ENCODE data around the gene MYLIP. TPM values are rescaled to one million over a fixed set of nuclear protein-coding genes. Genes with fewer than 3 reads are reported as not detected.

Gene MYLIP
- polyA plus RNA-seq, 3 donors = 19.9 to 84.0 (median 28.0) TPM

DNA sequence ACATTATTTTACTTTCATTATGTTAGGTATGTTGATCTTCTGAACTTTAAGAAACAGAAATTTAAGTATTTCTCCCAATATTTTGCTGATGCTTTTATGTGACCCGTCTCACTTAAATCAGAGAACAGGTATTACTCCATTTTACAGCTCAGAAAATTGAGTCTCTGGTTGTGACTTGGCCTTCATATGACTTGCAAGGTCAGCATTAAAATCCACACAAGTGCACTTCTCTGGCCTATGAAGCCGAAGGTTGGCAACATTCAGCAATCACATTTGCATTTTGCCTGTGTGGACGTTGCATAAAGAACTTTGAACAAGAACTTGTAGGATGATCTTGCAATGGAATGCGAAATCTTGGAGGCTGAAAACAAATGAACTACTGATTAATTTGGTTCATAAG is 10.1 kb upstream of the MYLIP start:
- TF ChIP-seq, protein P1, sequence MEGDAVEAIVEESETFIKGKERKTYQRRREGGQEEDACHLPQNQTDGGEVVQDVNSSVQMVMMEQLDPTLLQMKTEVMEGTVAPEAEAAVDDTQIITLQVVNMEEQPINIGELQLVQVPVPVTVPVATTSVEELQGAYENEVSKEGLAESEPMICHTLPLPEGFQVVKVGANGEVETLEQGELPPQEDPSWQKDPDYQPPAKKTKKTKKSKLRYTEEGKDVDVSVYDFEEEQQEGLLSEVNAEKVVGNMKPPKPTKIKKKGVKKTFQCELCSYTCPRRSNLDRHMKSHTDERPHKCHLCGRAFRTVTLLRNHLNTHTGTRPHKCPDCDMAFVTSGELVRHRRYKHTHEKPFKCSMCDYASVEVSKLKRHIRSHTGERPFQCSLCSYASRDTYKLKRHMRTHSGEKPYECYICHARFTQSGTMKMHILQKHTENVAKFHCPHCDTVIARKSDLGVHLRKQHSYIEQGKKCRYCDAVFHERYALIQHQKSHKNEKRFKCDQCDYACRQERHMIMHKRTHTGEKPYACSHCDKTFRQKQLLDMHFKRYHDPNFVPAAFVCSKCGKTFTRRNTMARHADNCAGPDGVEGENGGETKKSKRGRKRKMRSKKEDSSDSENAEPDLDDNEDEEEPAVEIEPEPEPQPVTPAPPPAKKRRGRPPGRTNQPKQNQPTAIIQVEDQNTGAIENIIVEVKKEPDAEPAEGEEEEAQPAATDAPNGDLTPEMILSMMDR (IDR thresholded peaks at IDR 0.05) = no peak
- no peaks in the 10 kb centered on the region for H3K36me3 ChIP-seq (replicated peaks in 1 of 2; ENCODE audit: control insufficient read depth in 1 of 2, insufficient read depth in 2 of 2, low read length in 2 of 2)
- peaks cover 8% of the 10 kb centered on the region for H3K4me1 Mint-ChIP-seq
- no peak overlapping the region for H3K9ac ChIP-seq (ENCODE audit: insufficient read depth, low read length, poor library complexity, severe bottlenecking)
- H4K20me1 ChIP-seq (ENCODE audit: insufficient read depth, low read length) = no peaks in the 10 kb centered on the region
- H3K4me1 ChIP-seq (ENCODE audit: control insufficient read depth in 1 of 2, insufficient read depth in 2 of 2, low read length in 2 of 2) = peaks cover 3 to 4% of the 10 kb centered on the region in 2 donors
- H2AFZ ChIP-seq (ENCODE audit: insufficient read depth, low read depth, low read length, poor library complexity, severe bottlenecking) = no peak overlapping the region
- no peak overlapping the region for H3K4me3 ChIP-seq (replicated peaks in 1 of 3; ENCODE audit: low read depth in 2 of 3, low read length in 3 of 3)
- H3K27me3 ChIP-seq (ENCODE audit: control insufficient read depth in 2 of 2, insufficient read depth in 2 of 2, low read length in 2 of 2) = no peaks in the 10 kb centered on the region
- DNase-seq = no peak
- no peak overlapping the region for H3K27ac Mint-ChIP-seq
- WGBS (ENCODE audit: insufficient coverage) = 77% methylated on average over 3 of the region's 4 CpGs
- no peaks in the 10 kb centered on the region for H3K9me3 Mint-ChIP-seq
- H3K79me2 ChIP-seq (ENCODE audit: insufficient read depth, low read length) = no peaks in the 10 kb centered on the region
- H3K27me3 Mint-ChIP-seq (ENCODE audit: low read depth in 3 of 3) = no peaks in the 10 kb centered on the region
- no peaks in the 10 kb centered on the region for H3K36me3 Mint-ChIP-seq
- H3K27ac ChIP-seq (ENCODE audit: low read depth in 1 of 2, low read length in 2 of 2) = no peak overlapping the region
- no peaks in the 10 kb centered on the region for H3K9me3 ChIP-seq (replicated peaks in 1 of 2; ENCODE audit: control insufficient read depth in 1 of 2, insufficient read depth in 1 of 2, low read length in 2 of 2)
- H3K4me2 ChIP-seq (replicated peaks; ENCODE audit: extremely low read depth, low read length, poor library complexity, severe bottlenecking) = no peak overlapping the region
- intact Hi-C loops (cut with micrococcal nuclease) = no loop called here
- no peak overlapping the region for H3K4me3 Mint-ChIP-seq

DNA sequence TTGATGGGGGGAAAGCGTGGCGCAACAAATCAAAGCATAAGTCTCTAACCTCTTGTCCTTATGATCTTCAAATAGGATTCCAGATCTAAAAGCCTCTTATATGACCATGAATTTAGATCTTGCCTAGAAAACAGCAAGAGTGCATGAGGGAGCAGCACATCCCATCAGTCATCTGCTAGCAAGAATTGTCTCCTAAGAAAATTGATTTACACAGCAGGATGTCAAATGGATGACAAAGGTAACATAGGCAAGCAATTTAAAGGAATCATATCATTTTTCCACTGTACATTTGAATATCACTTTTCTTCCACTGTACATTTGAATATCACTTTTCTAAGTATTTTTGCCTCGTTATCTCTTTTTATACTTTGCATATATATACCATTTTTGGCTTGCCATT is 7.5 kb upstream of the MYLIP start:
- Histone ChIP-seq H3K79me2 (ENCODE audit: insufficient read depth, low read length) (no peaks in the 10 kb centered on the region), H3K4me2 (replicated peaks; ENCODE audit: extremely low read depth, low read length, poor library complexity, severe bottlenecking) (no peak overlapping the region), H3K27me3 (ENCODE audit: control insufficient read depth in 2 of 2, insufficient read depth in 2 of 2, low read length in 2 of 2) (no peaks in the 10 kb centered on the region), H2AFZ (ENCODE audit: insufficient read depth, low read depth, low read length, poor library complexity, severe bottlenecking) (no peak overlapping the region), H3K9ac (ENCODE audit: insufficient read depth, low read length, poor library complexity, severe bottlenecking) (no peak overlapping the region), H3K9me3 (replicated peaks in 1 of 2; ENCODE audit: control insufficient read depth in 1 of 2, insufficient read depth in 1 of 2, low read length in 2 of 2) (no peaks in the 10 kb centered on the region), H4K20me1 (ENCODE audit: insufficient read depth, low read length) (no peaks in the 10 kb centered on the region), H3K4me3 (replicated peaks in 1 of 3; ENCODE audit: low read depth in 2 of 3, low read length in 3 of 3) (no peak overlapping the region), H3K36me3 (replicated peaks in 1 of 2; ENCODE audit: control insufficient read depth in 1 of 2, insufficient read depth in 2 of 2, low read length in 2 of 2) (no peaks in the 10 kb centered on the region), H3K4me1 (ENCODE audit: control insufficient read depth in 1 of 2, insufficient read depth in 2 of 2, low read length in 2 of 2) (peaks cover 0 to 3% of the 10 kb centered on the region in 2 donors), H3K27ac (ENCODE audit: low read depth in 1 of 2, low read length in 2 of 2) (no peak overlapping the region)
- H3K9me3 Mint-ChIP-seq = no peaks in the 10 kb centered on the region
- H3K36me3 Mint-ChIP-seq = no peaks in the 10 kb centered on the region
- TF ChIP-seq, protein P1 (IDR thresholded peaks at IDR 0.05) = no peak
- peaks cover 0 to 4% (median 0%) of the 10 kb centered on the region in 3 donors for H3K27me3 Mint-ChIP-seq (ENCODE audit: low read depth in 3 of 3)
- no peak overlapping the region for H3K4me3 Mint-ChIP-seq
- no peak for DNase-seq
- WGBS (ENCODE audit: insufficient coverage) = no CpG with 5 or more reads among the region's 3 CpGs
- H3K4me1 Mint-ChIP-seq = peaks cover 9% of the 10 kb centered on the region
- no peak overlapping the region for H3K27ac Mint-ChIP-seq
- intact Hi-C loops (cut with micrococcal nuclease) = loop anchor here in 1 of 2 donors (10.0 kb wide), 2 partner anchors 247 to 427 kb away; no protein-coding TSS in a partner anchor
